ENCODE results near the gene ZNF462. TPM values are rescaled to one million over a fixed set of nuclear protein-coding genes. Genes with fewer than 3 reads are reported as not detected.

Gene ZNF462
- total RNA-seq, 1 donor from 2014 or later: 8.2 TPM

DNA sequence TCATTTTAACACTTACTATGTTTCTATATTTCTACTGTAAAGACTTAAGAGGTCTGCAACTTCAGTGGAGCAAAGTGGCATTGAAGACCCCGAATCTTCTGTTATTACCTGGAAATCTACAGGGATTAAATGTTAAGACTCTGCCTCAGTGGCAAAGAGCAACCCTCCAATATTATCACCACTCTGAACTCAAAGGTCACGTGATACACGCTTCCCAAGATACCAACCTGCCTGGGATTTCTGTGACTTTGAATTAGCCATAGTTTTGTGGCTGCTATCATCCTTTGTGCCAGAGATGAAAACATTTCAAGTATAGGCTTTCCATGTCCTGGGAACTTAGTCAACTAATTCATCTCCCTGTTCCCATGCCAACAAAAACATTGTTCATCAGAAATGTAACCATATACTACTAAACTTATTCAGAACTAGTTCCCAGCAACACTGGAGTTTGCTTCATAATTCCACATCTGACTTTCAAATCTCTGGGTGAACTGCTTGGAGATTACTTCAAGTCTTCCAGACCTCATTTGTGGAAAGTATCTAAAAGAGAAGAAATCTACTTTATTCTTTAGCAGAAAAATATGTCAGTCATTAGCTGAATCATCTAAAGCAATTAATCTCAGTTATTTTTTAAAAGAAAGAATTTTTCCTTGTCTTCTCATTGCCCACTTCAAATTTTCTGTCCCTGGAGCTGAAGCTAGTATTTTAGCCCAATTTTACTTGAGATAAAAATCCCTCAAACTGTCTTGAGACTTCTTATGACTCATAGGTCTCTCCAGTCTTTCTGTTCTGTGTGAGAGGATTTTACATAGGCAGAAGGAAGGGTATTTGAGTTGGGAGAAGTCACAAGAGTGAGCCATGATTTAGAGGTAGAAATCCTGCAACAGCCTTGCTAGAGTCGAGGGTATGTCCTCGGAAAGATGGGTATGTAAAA is 83.0 kb downstream of the ZNF462 start:
- FAIRE-seq (no peak), DNase-seq (ENCODE audit: low read depth) (peak; percentile 44)
- H3K4me3 ChIP-seq (ENCODE audit: low read depth, low read length): no peak overlapping the region
- H3K27me3 ChIP-seq (ENCODE audit: control insufficient read depth, insufficient read depth, low read length): no peaks in the 10 kb centered on the region
- TF ChIP-seq, protein P1, sequence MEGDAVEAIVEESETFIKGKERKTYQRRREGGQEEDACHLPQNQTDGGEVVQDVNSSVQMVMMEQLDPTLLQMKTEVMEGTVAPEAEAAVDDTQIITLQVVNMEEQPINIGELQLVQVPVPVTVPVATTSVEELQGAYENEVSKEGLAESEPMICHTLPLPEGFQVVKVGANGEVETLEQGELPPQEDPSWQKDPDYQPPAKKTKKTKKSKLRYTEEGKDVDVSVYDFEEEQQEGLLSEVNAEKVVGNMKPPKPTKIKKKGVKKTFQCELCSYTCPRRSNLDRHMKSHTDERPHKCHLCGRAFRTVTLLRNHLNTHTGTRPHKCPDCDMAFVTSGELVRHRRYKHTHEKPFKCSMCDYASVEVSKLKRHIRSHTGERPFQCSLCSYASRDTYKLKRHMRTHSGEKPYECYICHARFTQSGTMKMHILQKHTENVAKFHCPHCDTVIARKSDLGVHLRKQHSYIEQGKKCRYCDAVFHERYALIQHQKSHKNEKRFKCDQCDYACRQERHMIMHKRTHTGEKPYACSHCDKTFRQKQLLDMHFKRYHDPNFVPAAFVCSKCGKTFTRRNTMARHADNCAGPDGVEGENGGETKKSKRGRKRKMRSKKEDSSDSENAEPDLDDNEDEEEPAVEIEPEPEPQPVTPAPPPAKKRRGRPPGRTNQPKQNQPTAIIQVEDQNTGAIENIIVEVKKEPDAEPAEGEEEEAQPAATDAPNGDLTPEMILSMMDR (IDR thresholded peaks at IDR 0.05; ENCODE audit: insufficient read depth, low read length, severe bottlenecking): no peak
- H3K36me3 ChIP-seq (ENCODE audit: control insufficient read depth, insufficient read depth, low read length): peaks cover 4% of the 10 kb centered on the region

- DNase-seq (ENCODE audit: low read depth) (no peak), FAIRE-seq (no peak)
- TF ChIP-seq, protein P1 (IDR thresholded peaks at IDR 0.05; ENCODE audit: insufficient read depth, low read length, severe bottlenecking): no peak
- no peak overlapping the region for H3K4me3 ChIP-seq (ENCODE audit: low read depth, low read length)
- H3K27me3 ChIP-seq (ENCODE audit: control insufficient read depth, insufficient read depth, low read length): no peaks in the 10 kb centered on the region
- peaks cover 2% of the 10 kb centered on the region for H3K36me3 ChIP-seq (ENCODE audit: control insufficient read depth, insufficient read depth, low read length)
These were observed 84.3 kb downstream of the ZNF462 start for GRCh38 chr9:106947106-106947900.

- no peak overlapping the region for H3K4me3 ChIP-seq (ENCODE audit: low read depth, low read length)
- TF ChIP-seq, protein P1 (IDR thresholded peaks at IDR 0.05; ENCODE audit: insufficient read depth, low read length, severe bottlenecking): no peak
- FAIRE-seq (no peak), DNase-seq (ENCODE audit: low read depth) (peak; percentile 12)
- H3K27me3 ChIP-seq (ENCODE audit: control insufficient read depth, insufficient read depth, low read length): no peaks in the 10 kb centered on the region
- peaks cover 1% of the 10 kb centered on the region for H3K36me3 ChIP-seq (ENCODE audit: control insufficient read depth, insufficient read depth, low read length)
These were observed 90.2 kb downstream of the ZNF462 start for GRCh38 chr9:106953174-106953573.

DNA sequence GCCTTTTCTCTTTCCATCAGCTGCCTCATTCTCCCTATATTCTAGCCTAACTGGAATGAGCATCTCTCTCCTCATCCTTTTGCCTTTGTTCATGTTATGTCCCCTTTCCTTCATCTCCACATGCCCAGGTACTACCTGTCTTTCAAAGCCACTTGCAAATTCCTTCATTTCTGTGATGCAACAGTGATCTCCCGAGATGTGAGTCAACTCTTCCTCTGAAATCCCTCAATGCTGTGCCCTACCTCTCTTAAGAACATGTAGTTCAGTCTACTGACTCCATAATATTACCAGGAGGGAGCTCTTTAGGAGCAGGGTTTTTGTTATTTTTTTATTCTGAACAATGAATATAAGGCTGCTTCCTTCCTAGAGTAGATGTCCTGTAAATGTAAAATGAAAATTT is 91.6 kb downstream of the ZNF462 start:
- Histone ChIP-seq H3K36me3 (ENCODE audit: control insufficient read depth, insufficient read depth, low read length) (peaks cover 1% of the 10 kb centered on the region), H3K4me3 (ENCODE audit: low read depth, low read length) (no peak overlapping the region), H3K27me3 (ENCODE audit: control insufficient read depth, insufficient read depth, low read length) (no peaks in the 10 kb centered on the region)
- DNase-seq (ENCODE audit: low read depth) (peak; percentile 89), FAIRE-seq (no peak)
- TF ChIP-seq, protein P1 (IDR thresholded peaks at IDR 0.05; ENCODE audit: insufficient read depth, low read length, severe bottlenecking): no peak

DNA sequence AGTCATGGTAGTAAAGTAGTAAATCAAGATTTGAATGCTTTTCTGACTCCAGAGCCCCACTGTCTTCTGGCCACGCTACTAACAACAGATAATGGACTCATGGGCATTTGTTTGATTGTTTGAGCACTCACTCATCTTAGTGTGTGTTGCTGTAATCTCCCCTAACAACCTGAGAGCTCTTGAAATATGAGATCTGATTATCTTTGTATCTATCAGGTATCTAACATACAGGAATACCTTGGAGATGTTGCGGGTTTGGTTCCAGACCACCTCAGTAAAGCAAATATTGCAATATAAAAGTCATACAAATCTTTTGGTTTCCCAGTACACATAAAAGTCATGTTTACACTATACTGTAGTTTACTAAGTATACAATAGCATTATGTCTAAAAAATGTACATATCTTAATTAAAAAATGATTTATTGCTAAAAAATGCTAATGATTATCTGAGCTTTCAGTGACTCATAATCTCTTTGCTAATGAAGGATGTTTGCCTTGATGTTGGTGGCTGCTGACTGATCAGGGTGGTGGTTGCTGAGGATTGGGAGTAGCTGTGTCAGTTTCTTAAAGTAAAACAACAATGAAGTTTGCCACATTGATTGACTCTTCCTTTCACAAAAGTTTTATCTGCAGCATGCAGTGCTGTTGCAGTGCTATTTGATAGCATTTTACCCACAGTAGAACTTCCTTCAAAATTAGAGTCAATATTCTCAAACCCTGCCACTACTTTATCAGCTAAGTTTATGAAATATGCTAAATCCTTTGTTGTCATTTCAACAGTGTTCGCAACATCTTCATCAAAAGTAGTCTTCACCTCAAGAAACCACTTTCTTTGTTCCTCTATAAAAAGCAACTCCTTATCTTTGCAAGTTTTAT is 92.2 kb downstream of the ZNF462 start:
- H3K36me3 ChIP-seq (ENCODE audit: control insufficient read depth, insufficient read depth, low read length): peaks cover 1% of the 10 kb centered on the region
- no peaks in the 10 kb centered on the region for H3K27me3 ChIP-seq (ENCODE audit: control insufficient read depth, insufficient read depth, low read length)
- TF ChIP-seq, protein P1 (IDR thresholded peaks at IDR 0.05; ENCODE audit: insufficient read depth, low read length, severe bottlenecking): no peak
- DNase-seq (ENCODE audit: low read depth): peak; percentile 64
- no peak overlapping the region for H3K4me3 ChIP-seq (ENCODE audit: low read depth, low read length)
- no peak for FAIRE-seq
